ENCODE measurements around the gene PEA15. TPM values are rescaled to one million over a fixed set of nuclear protein-coding genes. Genes with fewer than 3 reads are reported as not detected.
A peak's percentile ranks its signal among the peaks of the same experiment; 100 is the strongest.

The PEA15 gene
- total RNA-seq, 1 donor from 2014 or later = 133 TPM

GRCh38 chr1:160208557-160209320, 3.6 kb downstream of the PEA15 start:
- DNase-seq (ENCODE audit: low spot score) = no peak

GRCh38 chr1:160209321-160210046, 4.3 kb downstream of the PEA15 start:
- DNase-seq (ENCODE audit: low spot score) = no peak

- no peak for DNase-seq (ENCODE audit: low spot score)
These were observed 5.4 kb downstream of the PEA15 start for GRCh38 chr1:160210561-160210960.

GRCh38 chr1:160211046-160211790, 6.0 kb downstream of the PEA15 start:
- DNase-seq (ENCODE audit: low spot score) = no peak

GRCh38 chr1:160214481-160215140, 9.4 kb downstream of the PEA15 start:
- DNase-seq (ENCODE audit: low spot score) = no peak

GRCh38 chr1:160216301-160216700, 11.1 kb downstream of the PEA15 start:
- DNase-seq (ENCODE audit: low spot score) = no peak

- DNase-seq (ENCODE audit: low spot score) = no peak
These were observed 12.4 kb downstream of the PEA15 start for GRCh38 chr1:160217481-160218051.

- peak; percentile 56 for DNase-seq (ENCODE audit: low spot score)
These were observed 14.1 kb downstream of the PEA15 start for GRCh38 chr1:160219062-160219929.

GRCh38 chr1:160220301-160220700, 15.1 kb downstream of the PEA15 start:
- no peak for DNase-seq (ENCODE audit: low spot score)

GRCh38 chr1:160221089-160221488, 15.9 kb downstream of the PEA15 start:
- no peak for DNase-seq (ENCODE audit: low spot score)

- no peak for DNase-seq (ENCODE audit: low spot score)
These were observed 17.4 kb downstream of the PEA15 start for GRCh38 chr1:160222546-160222945.

GRCh38 chr1:160224606-160225005, 19.4 kb downstream of the PEA15 start:
- no peak for DNase-seq (ENCODE audit: low spot score)

- no peak for DNase-seq (ENCODE audit: low spot score)
These were observed 20.2 kb downstream of the PEA15 start for GRCh38 chr1:160225345-160225744.

GRCh38 chr1:160226623-160227022, 21.4 kb downstream of the PEA15 start:
- DNase-seq (ENCODE audit: low spot score) = no peak

- DNase-seq (ENCODE audit: low spot score) = no peak
These were observed 21.9 kb downstream of the PEA15 start for GRCh38 chr1:160227034-160227433.

- no peak for DNase-seq (ENCODE audit: low spot score)
These were observed 22.4 kb downstream of the PEA15 start for GRCh38 chr1:160227561-160227960.

GRCh38 chr1:160228431-160228830, 23.2 kb downstream of the PEA15 start:
- DNase-seq (ENCODE audit: low spot score) = no peak

GRCh38 chr1:160232911-160233310, 27.7 kb downstream of the PEA15 start:
- no peak for DNase-seq (ENCODE audit: low spot score)

- DNase-seq (ENCODE audit: low spot score) = no peak
These were observed 31.6 kb downstream of the PEA15 start for GRCh38 chr1:160236806-160237205.

GRCh38 chr1:160237558-160237957, 32.4 kb downstream of the PEA15 start:
- DNase-seq (ENCODE audit: low spot score) = no peak

GRCh38 chr1:160238408-160238807, 33.2 kb downstream of the PEA15 start:
- no peak for DNase-seq (ENCODE audit: low spot score)
